CD14-positive monocyte (primary cell): ENCODE data around the gene PTGER4. TPM values are rescaled to one million over a fixed set of nuclear protein-coding genes. Genes with fewer than 3 reads are reported as not detected.

Experiments
- DNase-seq, 3 donors: peaks; one replicate each; pipeline ENCODE4 v3.0.0-alpha.2; 2011 to 2022
- H2AFZ ChIP-seq: 2 replicates; pipeline ENCODE4 v1.6.0; 2012; ENCODE audit warnings: mild to moderate bottlenecking, low read depth, low read length, inconsistent platforms; ENCODE audit not compliant: insufficient read depth, poor library complexity, severe bottlenecking
- H3K27ac ChIP-seq, 2 donors: 1 replicate in 1 of 2; 2 replicates in 1 of 2; pipeline ENCODE4 v1.5.1; 2012 to 2013; ENCODE audit warnings: low read length in 2 of 2, control low read depth in 1 of 2, inconsistent platforms in 1 of 2, low read depth in 1 of 2, mild to moderate bottlenecking in 1 of 2
- H3K27me3 ChIP-seq, 2 donors: one replicate each; pipeline versions ENCODE4 v1.6.0 to v1.6.1; 2011 to 2013; ENCODE audit warnings: low read length in 2 of 2; ENCODE audit not compliant: control insufficient read depth in 2 of 2, insufficient read depth in 2 of 2
- H3K36me3 ChIP-seq, 2 donors: replicated peaks in 1 of 2; 1 replicate in 1 of 2; 2 replicates in 1 of 2; pipeline versions ENCODE4 v1.5.1 to v1.6.1; 2012 to 2013; ENCODE audit warnings: low read length in 2 of 2, control low read depth in 1 of 2, inconsistent platforms in 1 of 2, mild to moderate bottlenecking in 1 of 2; ENCODE audit not compliant: insufficient read depth in 2 of 2, control insufficient read depth in 1 of 2
- H3K4me1 ChIP-seq, 2 donors: 1 replicate in 1 of 2; 2 replicates in 1 of 2; pipeline versions ENCODE4 v1.5.1 to v1.6.1; 2012 to 2013; ENCODE audit warnings: low read length in 2 of 2, control low read depth in 1 of 2, inconsistent platforms in 1 of 2, mild to moderate bottlenecking in 1 of 2, moderate library complexity in 1 of 2; ENCODE audit not compliant: insufficient read depth in 2 of 2, control insufficient read depth in 1 of 2
- H3K4me2 ChIP-seq: replicated peaks from 2 replicates; pipeline ENCODE3; 2012; ENCODE audit warnings: low read length, moderate library complexity, mild to moderate bottlenecking; ENCODE audit not compliant: poor library complexity, severe bottlenecking; ENCODE audit errors: extremely low read depth
- H3K4me3 ChIP-seq, 3 experiments: fragments of 200-600 bp in 1 of 3; sonication (generic) in 1 of 3; replicated peaks in 1 of 3; 1 replicate in 2 of 3; 2 replicates in 1 of 3; pipeline ENCODE4 v1.5.1; 2011 to 2013; ENCODE audit warnings: low read length in 3 of 3, mild to moderate bottlenecking in 3 of 3, control low read depth in 2 of 3, low read depth in 2 of 3, inconsistent platforms in 1 of 3, moderate library complexity in 1 of 3
- H3K79me2 ChIP-seq: 2 replicates; pipeline ENCODE4 v1.6.0; 2012; ENCODE audit warnings: mild to moderate bottlenecking, control low read depth, inconsistent platforms, low read length, moderate library complexity; ENCODE audit not compliant: insufficient read depth
- H3K9ac ChIP-seq: 2 replicates; pipeline ENCODE4 v1.6.0; 2017; ENCODE audit warnings: low read length, mild to moderate bottlenecking; ENCODE audit not compliant: insufficient read depth, poor library complexity, severe bottlenecking
- H3K9me3 ChIP-seq, 2 donors: replicated peaks in 1 of 2; 1 replicate in 1 of 2; 2 replicates in 1 of 2; pipeline versions ENCODE4 v1.5.1 to v1.6.1; 2012 to 2013; ENCODE audit warnings: low read length in 2 of 2, control low read depth in 1 of 2; ENCODE audit not compliant: control insufficient read depth in 1 of 2, insufficient read depth in 1 of 2
- H4K20me1 ChIP-seq: 2 replicates; pipeline ENCODE4 v1.6.0; 2012; ENCODE audit warnings: mild to moderate bottlenecking, low read length, control low read depth, moderate library complexity; ENCODE audit not compliant: insufficient read depth
- H3K27ac Mint-ChIP-seq, 7 donors: one replicate each; pipeline ENCODE4 v1.8.0; 2020; ENCODE audit warnings: mild to moderate bottlenecking in 7 of 7, mixed read lengths in 7 of 7, moderate library complexity in 6 of 7, inconsistent platforms in 2 of 7
- H3K27me3 Mint-ChIP-seq, 3 donors: one replicate each; pipeline ENCODE4 v1.8.0; 2021 to 2022; ENCODE audit warnings: low read depth in 3 of 3, mild to moderate bottlenecking in 3 of 3, mixed read lengths in 3 of 3, moderate library complexity in 3 of 3, inconsistent platforms in 1 of 3
- H3K36me3 Mint-ChIP-seq, 2 donors: one replicate each; pipeline ENCODE4 v1.8.0; 2020; ENCODE audit warnings: mixed read lengths in 2 of 2, inconsistent platforms in 1 of 2, mild to moderate bottlenecking in 1 of 2
- H3K4me1 Mint-ChIP-seq: one replicate; pipeline ENCODE4 v1.8.0; 2020; ENCODE audit warnings: mild to moderate bottlenecking, mixed read lengths
- H3K4me3 Mint-ChIP-seq, 2 donors: one replicate each; pipeline ENCODE4 v1.8.0; 2020; ENCODE audit warnings: mild to moderate bottlenecking in 2 of 2, mixed read lengths in 2 of 2, moderate library complexity in 1 of 2
- H3K9me3 Mint-ChIP-seq, 7 donors: one replicate each; pipeline ENCODE4 v1.8.0; 2020 to 2022; ENCODE audit warnings: mixed read lengths in 7 of 7, mild to moderate bottlenecking in 6 of 7, moderate library complexity in 6 of 7, inconsistent platforms in 2 of 7
- CTCF ChIP-seq: fragments of 200-600 bp; IDR thresholded peaks from one replicate; pipeline ENCODE4 v1.8.0; 2022; ENCODE audit warnings: antibody characterized with exemption, mild to moderate bottlenecking
- WGBS: methylation state at CpG from one replicate; pipeline ENCODE4 v1.1.5; 2013; ENCODE audit warnings: missing lambda C conversion rate; ENCODE audit not compliant: insufficient coverage; 5-methylcytosine and 5-hydroxymethylcytosine counted together
- intact Hi-C, 2 donors: fragments of 100-400 bp; cut with micrococcal nuclease; formaldehyde crosslinking; loops; one replicate each; pipeline versions ENCODE4 v1.15.0 to v1.15.1; 2023
- polyA plus RNA-seq, 3 donors: library from polyadenylated mRNA; depleted of rRNA in 1 of 3; unstranded in 2 of 3; stranded (reverse) in 1 of 3; fragments of 300-500 nt in 2 of 3; fragments of >200 nt in 1 of 3; fragmentation: Illumina TruSeq in 2 of 3; gene quantifications; 1 replicate in 2 of 3; 2 replicates in 1 of 3; pipeline ENCODE4 v1.2.3, GENCODE V29; 2012 to 2021

PTGER4 gene
- polyA plus RNA-seq, 3 donors = 44.4 to 119 (median 64.3) TPM

GRCh38 chr5:40678460-40679147 lies 1.1 kb upstream of the PTGER4 start:
- H3K4me1 ChIP-seq = peaks cover 40 to 59% of the 10 kb centered on the region in 2 donors
- H3K27ac ChIP-seq = peak overlapping the region; percentile 83 to 92
- Mint-ChIP-seq H3K27me3 (peaks cover 0 to 2% (median 0%) of the 10 kb centered on the region in 3 donors), H3K9me3 (peaks cover 0 to 2% (median 0%) of the 10 kb centered on the region in 7 donors), H3K27ac (peak overlapping the region; percentile 91 to 98 (median 96)), H3K4me3 (peak overlapping the region; percentile 100), H3K36me3 (peaks cover 19 to 20% of the 10 kb centered on the region in 2 donors), H3K4me1 (peaks cover 53% of the 10 kb centered on the region)
- WGBS = 0% methylated on average over 2 of the region's 12 CpGs
- no peaks in the 10 kb centered on the region for H3K27me3 ChIP-seq
- no peaks in the 10 kb centered on the region for H3K36me3 ChIP-seq
- TF ChIP-seq CTCF = no peak
- H4K20me1 ChIP-seq = peaks cover 38% of the 10 kb centered on the region
- peak overlapping the region; percentile 91 for H3K4me2 ChIP-seq
- H3K79me2 ChIP-seq = peaks cover 57% of the 10 kb centered on the region
- peak overlapping the region; percentile 73 to 98 (median 95) for H3K4me3 ChIP-seq
- H3K9ac ChIP-seq = peak overlapping the region; percentile 67
- peak in 1 of 3 donors; percentile 40 for DNase-seq
- no peaks in the 10 kb centered on the region for H3K9me3 ChIP-seq
- intact Hi-C loops = loop anchor here (5.0 to 10.0 kb wide), 2 partner anchors 61 to 64 kb away; no protein-coding TSS in a partner anchor
- peak overlapping the region; percentile 68 for H2AFZ ChIP-seq

GRCh38 chr5:40679148-40679912 lies 385 bp upstream of the PTGER4 start:
- Mint-ChIP-seq H3K36me3 (peaks cover 21 to 26% of the 10 kb centered on the region in 2 donors), H3K4me3 (peak overlapping the region; percentile 100), H3K9me3 (peaks cover 0 to 2% (median 0%) of the 10 kb centered on the region in 7 donors), H3K27ac (peak overlapping the region; percentile 91 to 98 (median 96)), H3K4me1 (peaks cover 59% of the 10 kb centered on the region), H3K27me3 (peaks cover 0 to 2% (median 0%) of the 10 kb centered on the region in 3 donors)
- Histone ChIP-seq H3K36me3 (no peaks in the 10 kb centered on the region), H2AFZ (peak overlapping the region; percentile 68), H3K9ac (peak overlapping the region; percentile 78), H3K4me3 (peak overlapping the region; percentile 73 to 98 (median 95)), H3K27me3 (no peaks in the 10 kb centered on the region), H3K27ac (peak overlapping the region; percentile 83 to 92), H3K4me1 (peaks cover 43 to 64% of the 10 kb centered on the region in 2 donors), H3K79me2 (peaks cover 64% of the 10 kb centered on the region), H3K9me3 (no peaks in the 10 kb centered on the region), H4K20me1 (peaks cover 44% of the 10 kb centered on the region), H3K4me2 (peak overlapping the region; percentile 91)
- peak; percentile 82 to 88 (median 87) for DNase-seq
- intact Hi-C loops = loop anchor here (5.0 to 10.0 kb wide), 2 partner anchors 62 to 65 kb away; no protein-coding TSS in a partner anchor
- no peak for TF ChIP-seq CTCF
- WGBS = under 1% methylated on average over 40 of the region's 60 CpGs
